A172 (cell line): ENCODE results near the gene P3H3. TPM values are rescaled to one million over a fixed set of nuclear protein-coding genes. Genes with fewer than 3 reads are reported as not detected.

Experiments used
- DNase-seq: peaks from one replicate; pipeline ENCODE4 v3.0.0-alpha.2; 2015; ENCODE audit warnings: low spot score
- total RNA-seq: library from RNA; depleted of rRNA; stranded (reverse); fragments of >200 nt; shearing (Covaris generic); gene quantifications from 2 replicates; pipeline ENCODE4 v1.2.3, GENCODE V29; 2014

Gene P3H3
- total RNA-seq, 1 experiment from 2014 or later, result 6.9 TPM

GRCh38 chr12:6826734-6827436 is 1.3 kb upstream of the P3H3 start:
- DNase-seq, result no peak

GRCh38 chr12:6827437-6827911 is 733 bp upstream of the P3H3 start:
- DNase-seq, result peak; percentile 45

- DNase-seq, result no peak
These were observed 751 bp downstream of the P3H3 start for GRCh38 chr12:6828781-6829535.

- no peak for DNase-seq
These were observed 1.5 kb downstream of the P3H3 start for GRCh38 chr12:6829536-6830220.

GRCh38 chr12:6830286-6830890 is 2.2 kb downstream of the P3H3 start:
- DNase-seq, result no peak

GRCh38 chr12:6830999-6831398 is 2.8 kb downstream of the P3H3 start:
- DNase-seq, result no peak

GRCh38 chr12:6831450-6831995 is 3.3 kb downstream of the P3H3 start:
- DNase-seq, result no peak

GRCh38 chr12:6832125-6832524 is 3.9 kb downstream of the P3H3 start:
- no peak for DNase-seq

- no peak for DNase-seq
These were observed 5.1 kb downstream of the P3H3 start for GRCh38 chr12:6833189-6833890.

- DNase-seq, result no peak
These were observed 6.0 kb downstream of the P3H3 start for GRCh38 chr12:6834254-6834653.

GRCh38 chr12:6834873-6835272 is 6.7 kb downstream of the P3H3 start:
- no peak for DNase-seq

GRCh38 chr12:6836851-6837250 is 8.6 kb downstream of the P3H3 start:
- DNase-seq, result no peak

GRCh38 chr12:6837370-6838060 is 9.3 kb downstream of the P3H3 start:
- no peak for DNase-seq

- DNase-seq, result no peak
These were observed 10.6 kb downstream of the P3H3 start for GRCh38 chr12:6838854-6839253.

- no peak for DNase-seq
These were observed 11.4 kb downstream of the P3H3 start for GRCh38 chr12:6839482-6840201.

- no peak for DNase-seq
These were observed 12.1 kb downstream of the P3H3 start for GRCh38 chr12:6840330-6840729.

- DNase-seq, result no peak
These were observed 12.7 kb downstream of the P3H3 start, which contains the start of gene GNB3 for GRCh38 chr12:6840761-6841515. GNB3 (plus strand) TSS chr12:6840925; CDS start chr12:6841288, 363 bp downstream.

GRCh38 chr12:6842075-6842474 is 13.9 kb downstream of the P3H3 start:
- no peak for DNase-seq
